NCI-H748 (cell line): Measurements from ENCODE around the gene NCBP2L.

Experiments
- DNase-seq: peaks from one replicate; lab custom pipeline; 2025; ENCODE audit not compliant: unreplicated experiment; lab: John Stamatoyannopoulos, UW

The NCBP2L gene

GRCh38 chrX:107752043-107752442, 25.5 kb upstream of the NCBP2L start:
- DNase-seq, result no peak

- DNase-seq, result no peak
Measured at GRCh38 chrX:107752714-107753113, 24.8 kb upstream of the NCBP2L start.

- no peak for DNase-seq
Measured at GRCh38 chrX:107753187-107753586, 24.3 kb upstream of the NCBP2L start.

GRCh38 chrX:107755721-107756120, 21.8 kb upstream of the NCBP2L start:
- DNase-seq, result no peak

GRCh38 chrX:107758231-107758766, 19.2 kb upstream of the NCBP2L start:
- no peak for DNase-seq

- no peak for DNase-seq
Measured at GRCh38 chrX:107760304-107761077, 17.0 kb upstream of the NCBP2L start.

GRCh38 chrX:107763647-107764046, 13.9 kb upstream of the NCBP2L start:
- no peak for DNase-seq

GRCh38 chrX:107764845-107765608, 12.5 kb upstream of the NCBP2L start:
- DNase-seq, result no peak

GRCh38 chrX:107766470-107767150, 10.9 kb upstream of the NCBP2L start:
- DNase-seq, result no peak

GRCh38 chrX:107768051-107768450, 9.5 kb upstream of the NCBP2L start:
- no peak for DNase-seq

GRCh38 chrX:107769581-107770317, 7.8 kb upstream of the NCBP2L start:
- no peak for DNase-seq

- peak; percentile 56 for DNase-seq
Measured at GRCh38 chrX:107773206-107773605, 4.3 kb upstream of the NCBP2L start.

GRCh38 chrX:107773906-107774435, 3.6 kb upstream of the NCBP2L start:
- DNase-seq, result no peak

GRCh38 chrX:107775000-107775733, 2.4 kb upstream of the NCBP2L start:
- DNase-seq, result no peak

- DNase-seq, result peak; percentile 78
Measured at GRCh38 chrX:107775734-107776511, 1.6 kb upstream of the NCBP2L start, which contains the start of gene TSC22D3. TSS of gene TSC22D3 (minus strand) at chrX:107775787. CDS start at chrX:107775419, 368 bp downstream.

- DNase-seq, result peak; percentile 85
Measured at GRCh38 chrX:107776649-107777535, 641 bp upstream of the NCBP2L start.

GRCh38 chrX:107780525-107780924, 3.0 kb downstream of the NCBP2L start:
- DNase-seq, result peak; percentile 23

- no peak for DNase-seq
Measured at GRCh38 chrX:107787827-107788226, 10.3 kb downstream of the NCBP2L start.
